Activated naive CD4-positive, alpha-beta T cell treated with anti-CD3 and anti-CD28 coated beads, Interleukin-2, amount 10 ng/mL, durations not matched to agents 7 days and 5 days (primary cell): ENCODE measurements around the gene EML6.

Experiments
- CTCF ChIA-PET: fragments of 350-600 bp; sonication (Branson Sonifier 250); formaldehyde crosslinking; loops from one replicate; lab custom pipeline; 2021; ENCODE audit warnings: antibody characterized with exemption; lab: Charles Lee
- DNase-seq: peaks from one replicate; pipeline ENCODE4 v3.0.0-alpha.2; 2020
- H3K27ac Mint-ChIP-seq: one replicate; pipeline ENCODE4 v1.8.0; 2021; ENCODE audit warnings: mild to moderate bottlenecking, moderate library complexity, mixed read lengths
- H3K27me3 Mint-ChIP-seq: one replicate; pipeline ENCODE4 v1.8.0; 2021; ENCODE audit warnings: mild to moderate bottlenecking, mixed read lengths
- H3K36me3 Mint-ChIP-seq: one replicate; pipeline ENCODE4 v1.8.0; 2021; ENCODE audit warnings: mixed read lengths
- H3K4me1 Mint-ChIP-seq: one replicate; pipeline ENCODE4 v1.8.0; 2021; ENCODE audit warnings: mixed read lengths
- H3K4me3 Mint-ChIP-seq: one replicate; pipeline ENCODE4 v1.8.0; 2021; ENCODE audit warnings: mild to moderate bottlenecking, moderate library complexity, mixed read lengths
- H3K9me3 Mint-ChIP-seq: one replicate; pipeline ENCODE4 v1.8.0; 2021; ENCODE audit warnings: mixed read lengths

The EML6 gene

DNA sequence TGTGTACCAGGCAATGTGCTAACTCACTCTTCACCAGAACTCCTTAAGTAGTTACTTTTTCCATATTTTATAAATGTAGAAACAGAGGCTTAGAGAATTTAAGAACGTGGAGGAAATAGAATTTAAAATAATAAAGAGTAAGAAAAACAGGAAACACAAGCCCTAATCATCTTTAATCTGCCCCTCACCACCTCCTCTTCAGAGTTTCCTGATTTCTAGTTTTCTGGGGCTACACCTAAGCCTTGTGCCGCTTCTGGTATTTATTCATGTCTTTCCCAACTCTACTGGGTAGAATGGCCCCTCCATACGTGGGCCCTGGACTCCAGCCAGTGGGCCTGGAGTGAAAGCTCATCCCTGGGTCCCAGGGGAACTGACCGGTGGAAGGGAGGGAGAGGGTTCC, 241.4 kb downstream of the EML6 start:
- CTCF ChIA-PET: no interaction called here
- H3K9me3 Mint-ChIP-seq: peaks cover 2% of the 10 kb centered on the region
- DNase-seq: no peak
- peaks cover 27% of the 10 kb centered on the region for H3K4me1 Mint-ChIP-seq
- no peaks in the 10 kb centered on the region for H3K27me3 Mint-ChIP-seq
- H3K4me3 Mint-ChIP-seq: no peak overlapping the region
- H3K27ac Mint-ChIP-seq: no peak overlapping the region
- H3K36me3 Mint-ChIP-seq: peaks cover 22% of the 10 kb centered on the region

DNA sequence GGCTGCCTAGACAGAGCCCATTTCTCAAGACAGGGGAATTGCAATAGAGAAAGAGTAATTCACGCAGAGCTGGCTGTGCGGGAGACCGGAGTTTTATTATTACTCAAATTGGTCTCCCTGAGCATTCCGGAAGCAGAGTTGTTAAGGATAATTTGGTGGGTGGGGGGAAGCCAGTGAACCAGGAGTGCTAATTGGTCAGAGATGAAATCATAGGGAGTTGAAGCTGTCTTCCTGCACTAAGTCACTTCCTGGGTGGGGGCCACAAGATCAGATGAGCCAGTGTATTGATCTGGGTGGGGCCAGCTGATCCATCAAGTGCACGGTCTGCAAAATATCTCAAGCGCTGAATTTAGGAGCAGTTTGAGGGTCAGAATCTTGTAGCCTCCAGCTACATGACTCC, 242.0 kb downstream of the EML6 start:
- H3K4me1 Mint-ChIP-seq: peaks cover 27% of the 10 kb centered on the region
- DNase-seq: no peak
- H3K4me3 Mint-ChIP-seq: no peak overlapping the region
- H3K36me3 Mint-ChIP-seq: peaks cover 28% of the 10 kb centered on the region
- CTCF ChIA-PET: no interaction called here
- no peaks in the 10 kb centered on the region for H3K27me3 Mint-ChIP-seq
- H3K9me3 Mint-ChIP-seq: peaks cover 2% of the 10 kb centered on the region
- no peak overlapping the region for H3K27ac Mint-ChIP-seq

DNA sequence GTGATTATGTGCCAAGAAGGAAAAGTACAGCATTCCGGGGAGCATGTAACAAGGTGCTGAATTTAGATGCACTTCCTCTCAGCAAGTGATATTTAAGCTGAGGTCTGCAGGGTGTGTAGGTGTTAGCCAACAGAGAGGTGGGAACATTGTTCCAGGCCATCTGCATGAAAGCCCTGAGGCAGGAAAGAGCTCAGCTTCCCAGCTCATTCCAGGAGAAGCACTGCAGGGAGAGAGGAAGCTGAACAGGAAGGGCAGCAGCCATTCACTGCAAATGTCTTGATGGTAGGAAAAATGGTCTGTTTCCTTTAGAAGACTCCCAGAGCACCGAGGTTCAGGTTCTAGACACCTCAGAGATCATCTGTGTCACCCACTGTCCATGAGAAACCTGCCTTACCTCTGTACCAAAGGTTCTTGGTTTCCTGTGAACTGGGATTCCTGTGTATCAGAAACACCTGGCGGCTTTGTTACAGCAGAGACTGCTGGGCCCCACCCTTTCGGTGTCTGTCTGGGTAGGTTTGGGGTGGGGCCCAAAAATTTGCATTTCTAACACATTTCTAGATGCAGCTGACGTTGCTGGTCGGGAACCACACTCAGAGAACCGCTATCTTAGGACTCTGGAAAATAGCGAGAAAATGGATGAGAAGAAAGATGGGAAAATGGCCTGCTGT, 242.8 kb downstream of the EML6 start:
- Mint-ChIP-seq H3K27ac (no peak overlapping the region), H3K4me3 (no peak overlapping the region), H3K4me1 (peaks cover 27% of the 10 kb centered on the region), H3K9me3 (peaks cover 2% of the 10 kb centered on the region), H3K36me3 (peaks cover 34% of the 10 kb centered on the region), H3K27me3 (no peaks in the 10 kb centered on the region)
- CTCF ChIA-PET: no interaction called here
- no peak for DNase-seq

DNA sequence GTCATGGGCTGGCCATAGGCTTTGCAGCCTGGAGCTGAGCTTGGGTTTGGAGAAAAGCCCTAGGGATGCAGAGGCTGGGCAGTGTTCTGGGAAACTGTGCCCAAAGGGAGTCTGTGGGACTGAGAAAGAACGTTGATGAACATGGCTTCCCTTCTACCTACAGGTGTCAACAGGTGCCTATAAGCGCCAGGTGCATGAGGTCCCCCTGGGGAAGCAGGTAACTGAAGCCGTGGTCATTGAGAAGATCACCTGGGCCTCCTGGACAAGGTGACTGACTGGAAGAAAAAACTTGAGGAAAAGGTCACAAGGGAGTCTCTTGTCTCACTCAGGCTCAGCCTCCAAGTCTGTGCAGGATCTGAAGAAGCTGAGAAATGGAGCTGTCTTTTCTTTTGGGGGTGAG, 243.4 kb downstream of the EML6 start:
- H3K27me3 Mint-ChIP-seq: no peaks in the 10 kb centered on the region
- CTCF ChIA-PET: no interaction called here
- H3K27ac Mint-ChIP-seq: no peak overlapping the region
- H3K9me3 Mint-ChIP-seq: peaks cover 2% of the 10 kb centered on the region
- H3K4me1 Mint-ChIP-seq: peaks cover 27% of the 10 kb centered on the region
- no peak overlapping the region for H3K4me3 Mint-ChIP-seq
- DNase-seq: no peak
- peaks cover 38% of the 10 kb centered on the region for H3K36me3 Mint-ChIP-seq

DNA sequence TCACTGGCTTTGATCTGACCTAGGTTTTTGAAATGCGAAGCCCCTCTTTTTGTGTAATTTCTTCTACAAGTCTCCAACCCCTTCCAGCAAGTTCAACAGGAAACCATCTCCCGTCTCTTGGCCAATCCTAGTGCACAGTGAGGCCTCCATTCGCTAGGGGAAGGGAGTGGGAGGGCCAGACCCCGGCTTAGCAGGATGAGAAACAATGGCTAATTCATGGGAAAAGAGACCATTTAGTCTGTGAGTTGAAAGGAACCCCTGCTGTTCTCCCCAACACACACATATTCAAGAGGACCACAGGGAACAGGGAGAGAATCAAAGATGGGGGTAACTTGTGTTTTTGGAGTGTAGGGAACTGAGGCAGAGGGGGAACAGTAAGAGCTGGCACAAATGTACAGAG, 243.8 kb downstream of the EML6 start:
- Mint-ChIP-seq H3K27me3 (no peaks in the 10 kb centered on the region), H3K27ac (no peak overlapping the region), H3K9me3 (peaks cover 2% of the 10 kb centered on the region), H3K36me3 (peaks cover 38% of the 10 kb centered on the region), H3K4me1 (peaks cover 27% of the 10 kb centered on the region), H3K4me3 (no peak overlapping the region)
- CTCF ChIA-PET: no interaction called here
- DNase-seq: no peak

DNA sequence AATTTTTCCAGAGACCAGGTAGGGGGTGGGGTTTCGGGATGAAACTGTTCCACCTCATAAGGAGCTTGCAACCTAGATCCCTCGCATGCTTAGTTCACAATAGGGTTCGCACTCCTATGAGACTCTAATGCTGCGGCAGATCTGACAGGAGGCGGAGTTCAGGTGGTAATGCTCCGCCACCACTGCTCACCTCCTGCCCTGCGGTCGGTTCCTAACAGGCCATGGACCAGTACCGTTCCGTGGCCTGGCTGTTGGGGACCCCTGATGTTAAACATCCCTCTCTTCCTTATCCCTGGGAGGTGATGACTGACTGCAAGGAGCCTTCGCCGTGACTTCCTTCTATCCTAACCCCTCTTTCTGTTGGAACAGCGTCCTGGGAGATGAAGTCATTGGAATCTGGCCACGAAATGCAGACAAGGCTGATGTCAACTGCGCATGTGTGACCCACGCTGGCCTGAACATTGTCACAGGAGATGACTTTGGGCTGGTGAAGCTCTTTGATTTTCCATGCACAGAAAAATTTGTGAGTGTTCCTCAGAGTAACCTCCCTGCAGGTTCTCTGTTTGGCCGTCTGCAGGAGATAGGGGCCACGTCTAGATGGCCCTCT, 244.4 kb downstream of the EML6 start:
- DNase-seq: no peak
- no peak overlapping the region for H3K27ac Mint-ChIP-seq
- no peak overlapping the region for H3K4me3 Mint-ChIP-seq
- H3K9me3 Mint-ChIP-seq: peaks cover 2% of the 10 kb centered on the region
- no peaks in the 10 kb centered on the region for H3K27me3 Mint-ChIP-seq
- peaks cover 27% of the 10 kb centered on the region for H3K4me1 Mint-ChIP-seq
- H3K36me3 Mint-ChIP-seq: peaks cover 41% of the 10 kb centered on the region
- CTCF ChIA-PET: no interaction called here

DNA sequence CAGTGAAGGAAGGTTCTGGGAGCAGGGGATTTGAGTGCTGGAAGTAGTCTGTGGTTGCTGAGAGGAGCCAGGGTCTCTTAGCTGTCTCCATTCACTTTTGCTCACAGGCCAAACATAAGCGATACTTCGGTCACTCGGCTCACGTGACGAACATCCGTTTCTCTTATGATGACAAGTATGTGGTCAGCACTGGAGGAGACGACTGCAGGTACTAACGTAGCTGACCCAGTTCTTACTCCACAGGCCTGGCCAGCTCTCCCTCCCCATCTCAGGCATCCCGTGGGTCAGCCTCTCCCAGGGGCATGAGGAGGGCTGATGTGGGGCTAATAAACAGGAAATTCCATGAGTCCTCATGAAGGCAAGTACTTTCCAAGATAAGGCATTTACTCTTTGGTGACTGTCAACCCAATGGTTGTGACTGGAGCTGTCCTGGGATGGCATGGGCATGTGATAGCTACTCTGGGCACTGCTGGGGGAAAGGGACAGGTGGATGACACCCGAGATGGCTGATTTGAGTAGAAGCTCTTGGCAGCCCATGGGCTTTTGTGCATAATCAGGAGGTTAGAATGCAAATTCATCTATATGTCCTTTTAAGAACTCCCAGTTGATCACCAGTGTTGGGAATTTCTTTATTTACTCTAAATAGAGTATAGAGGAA, 245.2 kb downstream of the EML6 start:
- H3K4me3 Mint-ChIP-seq: no peak overlapping the region
- H3K27ac Mint-ChIP-seq: no peak overlapping the region
- H3K9me3 Mint-ChIP-seq: peaks cover 2% of the 10 kb centered on the region
- no peaks in the 10 kb centered on the region for H3K27me3 Mint-ChIP-seq
- CTCF ChIA-PET: no interaction called here
- peaks cover 42% of the 10 kb centered on the region for H3K36me3 Mint-ChIP-seq
- peaks cover 27% of the 10 kb centered on the region for H3K4me1 Mint-ChIP-seq
- DNase-seq: no peak

DNA sequence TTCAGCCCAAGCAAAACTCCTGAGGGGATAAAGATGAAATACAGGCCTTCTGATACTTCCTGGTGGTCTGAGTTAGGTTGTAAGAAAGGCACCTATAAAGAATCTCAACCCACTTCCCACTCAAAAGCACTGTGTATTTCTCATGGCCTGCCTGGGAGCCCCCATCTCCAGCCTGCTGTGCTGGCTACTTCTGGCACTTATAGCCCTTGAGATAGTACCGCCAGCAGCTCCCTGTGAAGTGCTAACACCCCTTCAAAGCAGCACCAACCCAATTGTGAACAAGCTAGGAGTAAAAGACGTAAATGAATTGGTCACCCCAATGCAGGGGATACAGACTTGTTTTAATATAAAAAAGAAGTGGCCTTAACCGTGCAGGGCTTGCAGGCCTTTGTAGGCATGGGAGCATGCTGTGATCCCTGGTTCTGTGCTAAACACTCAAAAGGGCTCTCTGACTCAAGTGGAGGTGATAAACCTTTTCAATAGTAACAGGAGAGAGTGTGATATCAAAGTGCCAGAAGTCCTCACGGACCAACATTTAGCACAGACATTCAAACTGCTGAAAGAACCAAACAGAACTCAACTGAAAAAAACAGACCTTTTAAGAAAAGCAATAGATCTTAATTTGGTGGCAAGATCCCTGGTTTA, 246.0 kb downstream of the EML6 start:
- Mint-ChIP-seq H3K9me3 (peaks cover 2% of the 10 kb centered on the region), H3K4me1 (peaks cover 25% of the 10 kb centered on the region), H3K27ac (no peak overlapping the region), H3K27me3 (no peaks in the 10 kb centered on the region), H3K4me3 (no peak overlapping the region), H3K36me3 (peaks cover 42% of the 10 kb centered on the region)
- CTCF ChIA-PET: interaction anchor here (1.8 kb wide), 1 partner anchor 11 kb away, joined by 7 read pairs; no protein-coding TSS in a partner anchor
- DNase-seq: no peak

DNA sequence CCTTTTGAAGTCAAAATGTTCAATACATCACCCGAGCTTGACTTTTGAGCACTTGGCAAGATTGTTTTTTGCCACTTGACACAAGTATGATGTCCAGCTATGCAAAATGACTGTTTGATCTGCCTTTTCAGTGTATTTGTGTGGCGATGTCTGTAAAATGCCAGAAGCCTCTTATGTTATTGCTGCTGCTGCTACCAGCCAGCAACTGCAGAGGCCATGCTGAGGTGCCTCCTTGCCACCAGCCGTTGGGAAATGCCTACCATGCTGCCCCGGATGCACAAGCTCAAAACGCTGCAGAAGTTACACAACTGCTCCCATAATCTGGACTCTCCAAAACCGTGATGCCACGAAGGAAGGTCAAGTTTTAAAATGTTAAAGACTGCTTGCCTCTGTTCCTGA, 246.5 kb downstream of the EML6 start:
- CTCF ChIA-PET: interaction anchor here (1.8 kb wide), 1 partner anchor 11 kb away, joined by 7 read pairs; no protein-coding TSS in a partner anchor
- DNase-seq: no peak
- no peak overlapping the region for H3K27ac Mint-ChIP-seq
- no peaks in the 10 kb centered on the region for H3K27me3 Mint-ChIP-seq
- H3K9me3 Mint-ChIP-seq: peaks cover 2% of the 10 kb centered on the region
- no peak overlapping the region for H3K4me3 Mint-ChIP-seq
- H3K36me3 Mint-ChIP-seq: peaks cover 44% of the 10 kb centered on the region
- H3K4me1 Mint-ChIP-seq: peaks cover 20% of the 10 kb centered on the region

DNA sequence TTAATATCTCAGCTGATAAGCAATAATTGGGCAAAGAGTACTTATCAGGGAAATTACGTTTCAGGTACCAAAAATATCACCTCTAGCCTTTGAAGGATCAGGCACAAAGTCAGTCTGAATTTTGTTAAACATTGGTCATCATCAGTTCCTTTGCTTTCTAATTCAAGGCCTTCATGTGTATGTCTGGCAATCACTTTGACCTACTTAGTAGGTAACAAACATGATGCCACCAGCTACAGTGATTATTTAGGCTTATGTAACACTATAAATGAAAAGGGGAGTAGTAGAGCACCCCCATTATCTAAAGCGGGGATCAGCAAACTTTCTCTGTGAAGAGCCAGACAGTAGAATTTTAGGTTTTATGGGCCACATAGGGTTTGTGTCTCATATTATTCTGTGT, 251.7 kb downstream of the EML6 start:
- Mint-ChIP-seq H3K36me3 (peaks cover 37% of the 10 kb centered on the region), H3K9me3 (no peaks in the 10 kb centered on the region), H3K4me3 (no peak overlapping the region), H3K27me3 (no peaks in the 10 kb centered on the region), H3K4me1 (peaks cover 12% of the 10 kb centered on the region), H3K27ac (no peak overlapping the region)
- CTCF ChIA-PET: interaction anchor here (1.1 kb wide), 1 partner anchor 13 kb away, joined by 3 read pairs; no protein-coding TSS in a partner anchor
- DNase-seq: no peak

DNA sequence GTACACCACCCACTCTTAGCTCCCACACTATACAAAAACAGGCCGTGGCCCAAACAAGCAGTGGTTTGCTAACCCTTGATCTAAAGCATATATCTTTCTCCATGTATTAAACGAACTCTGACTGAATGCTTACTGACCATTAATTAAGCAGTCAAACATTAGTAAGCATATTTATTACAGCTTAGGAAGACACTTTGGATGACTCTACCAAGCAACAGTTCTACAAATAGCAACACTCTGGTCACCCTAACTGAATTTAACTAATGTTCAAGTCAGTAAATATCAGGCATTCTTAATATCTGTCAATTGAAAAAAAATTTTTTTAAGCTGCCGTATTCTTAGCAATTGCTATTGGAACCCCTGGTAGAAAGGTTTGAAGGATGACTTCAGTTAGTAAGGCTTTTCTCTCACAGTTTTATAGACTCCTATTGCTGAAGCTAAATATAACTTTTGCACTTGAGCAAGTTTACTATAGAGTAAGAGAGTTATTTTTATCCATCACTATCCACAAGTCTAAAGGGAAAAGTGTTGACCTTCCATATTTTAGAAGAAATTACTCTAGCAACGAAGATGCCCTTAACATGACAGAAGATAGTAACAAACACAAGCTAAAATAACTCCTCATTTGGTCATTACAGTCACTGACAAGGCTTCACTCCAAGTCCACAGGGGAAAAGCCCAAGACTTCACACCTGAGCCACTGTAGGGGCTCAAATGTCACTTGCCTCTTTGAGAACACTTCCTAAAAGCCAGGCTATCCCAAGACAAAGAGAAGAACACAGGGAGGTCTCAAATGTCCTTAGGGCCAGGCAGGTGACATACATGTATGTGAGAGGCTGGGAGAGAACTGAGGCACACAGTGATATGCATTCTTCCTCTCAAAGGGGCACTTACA, 252.4 kb downstream of the EML6 start:
- H3K27ac Mint-ChIP-seq: no peak overlapping the region

DNA sequence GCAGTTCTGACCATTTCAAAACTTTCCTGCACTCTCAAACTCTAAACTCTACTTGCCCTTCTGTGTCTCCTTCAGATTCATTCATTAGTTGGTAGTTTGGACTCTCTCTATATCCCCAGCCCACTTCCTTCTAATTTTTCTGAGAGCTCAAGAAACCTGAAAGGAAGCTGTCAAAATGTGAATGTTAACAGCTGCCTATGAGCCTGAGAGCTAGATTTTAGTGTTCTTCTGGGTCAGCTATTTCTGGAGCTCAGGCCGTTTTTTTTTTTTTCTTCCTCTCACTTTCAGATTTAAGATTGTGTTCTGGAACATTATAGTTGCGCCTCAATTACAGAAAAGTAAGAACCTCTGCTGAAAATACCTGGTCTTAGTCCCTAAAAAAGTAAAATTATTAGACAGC, 253.7 kb downstream of the EML6 start:
- Mint-ChIP-seq H3K36me3 (peaks cover 33% of the 10 kb centered on the region), H3K4me1 (peaks cover 12% of the 10 kb centered on the region), H3K27me3 (no peaks in the 10 kb centered on the region), H3K4me3 (no peak overlapping the region), H3K9me3 (no peaks in the 10 kb centered on the region), H3K27ac (no peak overlapping the region)
- DNase-seq: no peak
- CTCF ChIA-PET: no interaction called here

More for the DNA sequence above, 252.4 kb downstream of the EML6 start:
- Mint-ChIP-seq H3K4me1 (peaks cover 12% of the 10 kb centered on the region), H3K27me3 (no peaks in the 10 kb centered on the region), H3K36me3 (peaks cover 37% of the 10 kb centered on the region), H3K9me3 (no peaks in the 10 kb centered on the region), H3K4me3 (no peak overlapping the region)
- CTCF ChIA-PET: interaction anchor here (1.1 kb wide), 1 partner anchor 14 kb away, joined by 3 read pairs; no protein-coding TSS in a partner anchor
- no peak for DNase-seq

DNA sequence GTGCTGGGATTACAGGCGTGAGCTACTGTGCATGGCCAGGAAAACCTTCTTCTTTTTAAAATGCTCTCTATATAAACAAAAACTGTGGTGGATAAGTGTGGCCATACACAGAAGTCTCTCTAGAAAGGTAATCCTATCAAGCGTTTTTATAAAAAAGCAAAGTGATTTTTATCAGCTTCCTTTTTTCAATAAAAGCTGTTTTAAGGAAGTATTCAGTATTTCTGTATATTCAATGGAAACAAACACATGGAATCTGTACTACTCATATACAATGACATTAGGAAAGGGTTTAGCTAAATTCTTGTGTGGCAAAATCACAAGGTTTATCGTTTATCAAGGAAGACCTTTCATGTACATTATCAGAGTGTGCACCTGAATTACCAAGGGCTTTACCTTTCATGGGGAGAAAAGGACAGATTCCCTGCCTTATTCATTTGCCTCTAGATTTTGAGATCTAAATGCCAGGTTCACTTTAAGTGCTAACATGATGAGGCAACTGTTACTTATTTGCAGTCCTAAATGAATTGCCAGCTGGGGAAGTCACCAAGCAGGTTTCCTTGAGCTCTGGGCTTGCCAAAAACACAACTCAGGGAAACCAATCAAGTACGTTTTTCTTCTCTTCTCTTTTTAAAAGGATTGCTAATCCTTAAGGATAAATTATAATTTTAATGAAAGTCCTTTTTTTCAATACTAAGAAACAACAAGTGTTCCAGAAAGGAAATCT, 256.0 kb downstream of the EML6 start:
- H3K27ac Mint-ChIP-seq: no peak overlapping the region
- CTCF ChIA-PET: interaction anchor here (1.9 kb wide), 1 partner anchor 9 kb away, joined by 7 read pairs; no protein-coding TSS in a partner anchor
- no peaks in the 10 kb centered on the region for H3K27me3 Mint-ChIP-seq
- peaks cover 40% of the 10 kb centered on the region for H3K36me3 Mint-ChIP-seq
- H3K9me3 Mint-ChIP-seq: no peaks in the 10 kb centered on the region
- no peak overlapping the region for H3K4me3 Mint-ChIP-seq
- DNase-seq: no peak
- H3K4me1 Mint-ChIP-seq: peaks cover 15% of the 10 kb centered on the region
